ENCODE data around the gene PWWP2B. TPM values are rescaled to one million over a fixed set of nuclear protein-coding genes. Genes with fewer than 3 reads are reported as not detected.

The PWWP2B gene
- total and polyA plus RNA-seq, 2 experiments from 2014 or later: 2.3 to 12.8 TPM

- no peaks in the 10 kb centered on the region for H3K9me3 Mint-ChIP-seq
- no peak for TF ChIP-seq CTCF (conservative IDR thresholded peaks at IDR 0.05; ENCODE audit: low read depth in 2 of 2)
- no peak for TF ChIP-seq ZNF331 (CRISPR knock-in tag; IDR thresholded peaks at IDR 0.05; ENCODE audit: low read depth)
- TF ChIP-seq ETS1 (IDR thresholded peaks at IDR 0.05): no peak
- no peak for TF ChIP-seq ZNF462 (CRISPR knock-in tag; IDR thresholded peaks at IDR 0.05)
- TF ChIP-seq JUNB (IDR thresholded peaks at IDR 0.05; ENCODE audit: unreplicated experiment): no peak
- H3K27me3 Mint-ChIP-seq (ENCODE audit: insufficient read depth, low read depth, poor library complexity): peaks cover 7% of the 10 kb centered on the region
- H3K4me2 ChIP-seq: no peak overlapping the region
- no peak overlapping the region for H3K27ac ChIP-seq (ENCODE audit: low read depth)
- H3F3A ChIP-seq (replicated peaks; ENCODE audit: low read depth): 0 out of 2 replicates have a peak, but pooled peaks cover 3% of the 10 kb centered on the region
- DNase-seq (ENCODE audit: low spot score) (no peak), ATAC-seq (no peak)
- no peaks in the 10 kb centered on the region for H3K9me2 ChIP-seq (ENCODE audit: insufficient read depth)
- no peak overlapping the region for H3K4me3 ChIP-seq
- peaks cover 28% of the 10 kb centered on the region for H3K4me1 Mint-ChIP-seq
- no peaks in the 10 kb centered on the region for H3K4me1 ChIP-seq (ENCODE audit: insufficient read depth)
- H2AFZ ChIP-seq: no peak overlapping the region
- H4K20me1 ChIP-seq (replicated peaks; ENCODE audit: insufficient read depth): no peaks in the 10 kb centered on the region
- no peaks in the 10 kb centered on the region for H3K36me3 ChIP-seq (ENCODE audit: insufficient read depth)
- no peak overlapping the region for H3K4me3 Mint-ChIP-seq
- no peaks in the 10 kb centered on the region for H3K36me3 Mint-ChIP-seq (ENCODE audit: low read depth)
- H3K27me3 ChIP-seq (ENCODE audit: insufficient read depth): no peaks in the 10 kb centered on the region
- H3K27ac Mint-ChIP-seq: no peak overlapping the region
- no peaks in the 10 kb centered on the region for H3K79me2 ChIP-seq (replicated peaks; ENCODE audit: insufficient read depth)
Observed at GRCh38 chr10:132368391-132368790, 28.6 kb upstream of the PWWP2B start.
